Measurements from ENCODE around the gene LSP1.
"Not testable (repeated sequence)": the region's sequence is repeated elsewhere in the genome, so short reads cannot be mapped to it uniquely, and the experiment has no call there.

LSP1 gene

GRCh38 chr11:1852877-1853276 is at the start of gene LSP1:
Gene LSP1 (plus strand): TSS chr11:1853084. CDS start chr11:1853145, 61 bp downstream.
- peak; percentile 96 for DNase-seq (ENCODE audit: low spot score)

GRCh38 chr11:1803246-1803645 is 49.6 kb upstream of the LSP1 start:
- DNase-seq (ENCODE audit: low spot score) = no peak

- DNase-seq (ENCODE audit: low spot score) = not testable (repeated sequence)
Observed at GRCh38 chr11:1803835-1804519, 48.9 kb upstream of the LSP1 start.

- DNase-seq (ENCODE audit: low spot score) = no peak
Observed at GRCh38 chr11:1805525-1805924, 47.4 kb upstream of the LSP1 start.

GRCh38 chr11:1807264-1807995 is 45.5 kb upstream of the LSP1 start:
- no peak for DNase-seq (ENCODE audit: low spot score)

- DNase-seq (ENCODE audit: low spot score) = no peak
Observed at GRCh38 chr11:1810761-1811160, 42.1 kb upstream of the LSP1 start.

- DNase-seq (ENCODE audit: low spot score) = no peak
Observed at GRCh38 chr11:1812274-1812673, 40.6 kb upstream of the LSP1 start.

- DNase-seq (ENCODE audit: low spot score) = no peak
Observed at GRCh38 chr11:1812801-1813200, 40.1 kb upstream of the LSP1 start.

GRCh38 chr11:1813356-1813755 is 39.5 kb upstream of the LSP1 start:
- DNase-seq (ENCODE audit: low spot score) = not testable (repeated sequence)

- no peak for DNase-seq (ENCODE audit: low spot score)
Observed at GRCh38 chr11:1814691-1815090, 38.2 kb upstream of the LSP1 start.

- no peak for DNase-seq (ENCODE audit: low spot score)
Observed at GRCh38 chr11:1815311-1815710, 37.6 kb upstream of the LSP1 start.

GRCh38 chr11:1815751-1816150 is 37.1 kb upstream of the LSP1 start:
- no peak for DNase-seq (ENCODE audit: low spot score)

GRCh38 chr11:1817000-1817399 is 35.9 kb upstream of the LSP1 start:
- DNase-seq (ENCODE audit: low spot score) = no peak

- DNase-seq (ENCODE audit: low spot score) = no peak
Observed at GRCh38 chr11:1817511-1817910, 35.4 kb upstream of the LSP1 start.

GRCh38 chr11:1819074-1819473 is 33.8 kb upstream of the LSP1 start:
- DNase-seq (ENCODE audit: low spot score) = no peak

- DNase-seq (ENCODE audit: low spot score) = no peak
Observed at GRCh38 chr11:1820463-1821325, 32.2 kb upstream of the LSP1 start.

GRCh38 chr11:1821562-1821961 is 31.3 kb upstream of the LSP1 start:
- DNase-seq (ENCODE audit: low spot score) = no peak

GRCh38 chr11:1822648-1823375 is 30.1 kb upstream of the LSP1 start:
- DNase-seq (ENCODE audit: low spot score) = no peak

GRCh38 chr11:1823376-1824220 is 29.3 kb upstream of the LSP1 start:
- DNase-seq (ENCODE audit: low spot score) = no peak

GRCh38 chr11:1824221-1825038 is 28.5 kb upstream of the LSP1 start:
- no peak for DNase-seq (ENCODE audit: low spot score)
